ENCODE results near the gene TCN1.
"Not testable (repeated sequence)": the region's sequence is repeated elsewhere in the genome, so short reads cannot be mapped to it uniquely, and the experiment has no call there.

The TCN1 gene

DNA sequence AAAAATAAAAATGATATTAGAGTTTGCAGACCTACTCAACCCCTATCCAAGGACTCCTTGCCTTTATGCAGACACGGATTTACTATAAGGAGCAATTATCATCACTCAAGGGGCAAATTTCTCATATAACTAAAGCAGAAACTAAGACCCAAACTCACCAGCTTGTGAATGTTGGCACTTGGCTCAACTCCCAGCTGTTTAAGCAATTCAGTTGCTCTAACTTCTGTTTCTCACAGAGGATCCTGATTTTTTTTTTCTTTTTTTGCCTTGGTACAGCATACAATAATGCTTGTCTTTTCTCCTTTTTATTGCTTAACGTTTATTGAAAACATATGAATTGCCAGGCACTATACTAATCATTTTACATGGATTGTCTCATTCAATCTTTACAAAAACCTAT, 11.4 kb downstream of the TCN1 start:
- DNase-seq: no peak

DNA sequence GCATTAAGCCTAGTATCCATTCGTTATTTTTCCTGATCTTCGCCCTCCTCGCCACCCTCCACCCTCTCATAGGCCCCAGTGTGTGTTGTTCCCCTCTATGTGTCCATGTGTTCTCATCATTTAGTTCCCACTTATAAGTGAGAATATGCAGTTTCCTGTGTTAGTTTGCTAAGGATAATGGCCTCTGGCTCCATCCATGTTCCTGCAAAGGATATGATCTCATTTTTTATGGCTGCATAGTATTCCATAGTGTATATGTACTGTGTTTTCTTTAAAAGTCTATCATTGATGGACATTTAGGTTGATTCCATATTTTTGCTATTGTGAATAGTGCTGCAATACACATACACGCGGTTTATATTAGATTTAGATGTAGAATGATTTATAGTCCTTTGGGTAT, 14.9 kb downstream of the TCN1 start:
- DNase-seq: not testable (repeated sequence)

DNA sequence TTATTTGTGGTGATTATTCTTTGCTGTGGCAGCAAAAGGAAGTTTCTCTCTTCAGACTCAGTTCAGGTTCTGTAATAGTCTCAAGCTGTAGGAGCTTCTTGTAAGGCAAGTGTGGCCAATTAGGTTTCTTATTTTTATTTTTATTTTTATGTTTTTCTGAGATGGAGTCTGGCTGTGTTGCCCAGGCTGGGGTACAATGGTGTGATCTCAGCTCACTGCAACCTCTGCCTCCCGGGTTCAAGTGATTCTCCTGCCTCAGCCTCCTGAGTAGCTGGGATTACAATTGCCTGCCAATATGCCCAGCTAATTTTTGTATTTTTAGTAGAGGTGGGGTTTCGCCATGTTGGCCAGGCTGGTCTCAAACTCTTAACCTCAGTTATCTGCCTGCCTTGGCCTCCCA, 16.7 kb downstream of the TCN1 start:
- DNase-seq: not testable (repeated sequence)

DNA sequence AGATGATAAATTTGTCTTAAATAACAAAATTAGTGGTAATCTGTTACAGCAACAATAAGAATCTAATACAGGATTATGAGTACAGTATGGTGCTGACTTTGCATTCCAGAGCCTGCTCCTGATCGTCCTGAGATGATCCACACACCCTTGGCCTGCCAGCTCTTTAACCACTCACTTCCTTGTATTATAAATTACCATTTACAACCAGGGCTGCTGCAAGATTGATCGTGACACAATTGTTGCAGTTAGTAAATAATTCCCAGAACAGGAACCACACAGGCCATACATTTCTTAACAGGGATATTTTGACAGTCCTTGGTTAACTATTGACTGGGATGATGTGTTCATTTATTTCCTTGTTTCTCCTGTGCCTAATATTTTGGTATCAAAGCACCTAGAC, 17.2 kb downstream of the TCN1 start:
- DNase-seq: no peak

DNA sequence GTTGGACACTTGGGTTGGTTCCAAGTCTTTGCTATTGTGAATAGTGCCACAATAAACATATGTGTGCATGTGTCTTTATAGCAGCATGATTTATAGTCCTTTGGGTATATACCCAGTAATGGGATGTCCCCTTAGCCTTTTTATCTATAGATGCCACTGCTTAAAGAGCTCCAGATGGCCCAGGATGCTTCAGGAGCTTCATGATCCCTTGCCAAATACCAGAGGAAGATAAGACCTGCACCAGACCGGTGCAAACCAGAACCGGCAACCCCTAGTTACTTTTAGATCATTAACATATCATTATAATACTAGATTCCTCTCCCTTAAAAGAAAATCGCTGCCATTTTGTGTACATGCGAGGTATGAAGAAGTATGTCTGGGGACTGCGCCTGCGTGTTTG, 17.8 kb downstream of the TCN1 start:
- DNase-seq: not testable (repeated sequence)

DNA sequence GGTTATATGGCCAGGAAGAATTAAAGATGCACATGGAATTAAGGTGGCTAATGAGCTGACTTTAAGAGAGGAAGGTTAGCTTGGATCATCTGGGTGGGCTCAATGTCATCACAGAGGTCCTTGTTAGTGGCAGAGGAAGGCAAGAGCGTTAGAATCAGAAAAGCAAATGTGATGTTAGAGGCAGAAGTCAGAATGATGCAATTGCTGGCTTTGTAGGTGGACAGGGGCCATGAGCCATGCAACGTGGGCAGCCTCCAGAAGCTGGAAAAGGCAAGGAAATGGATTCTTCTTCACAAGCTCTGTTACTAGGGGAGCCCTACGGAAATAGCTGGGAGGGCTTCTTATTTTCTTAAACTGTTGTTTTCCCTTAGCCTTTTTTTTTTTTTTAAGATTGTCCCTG, 18.7 kb downstream of the TCN1 start:
- DNase-seq: no peak

DNA sequence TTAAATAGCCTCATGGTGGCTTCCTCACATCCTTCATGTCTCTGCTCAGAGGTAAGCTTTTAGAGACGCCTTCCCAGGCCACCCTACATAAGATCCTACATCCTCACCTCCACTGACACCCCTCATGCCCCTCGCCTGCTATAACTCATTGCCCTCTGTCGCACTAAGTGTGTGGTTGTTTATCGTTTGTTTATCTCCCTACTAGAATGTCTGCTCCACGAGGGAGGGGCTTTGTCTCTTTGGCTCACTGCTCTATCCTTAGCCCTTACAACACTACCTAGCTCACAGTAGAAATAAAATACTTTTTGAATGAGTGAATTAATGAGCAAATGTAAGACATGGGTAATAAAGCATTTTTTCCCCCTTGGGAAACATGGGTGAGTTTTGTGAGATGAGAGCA, 19.7 kb downstream of the TCN1 start:
- no peak for DNase-seq

DNA sequence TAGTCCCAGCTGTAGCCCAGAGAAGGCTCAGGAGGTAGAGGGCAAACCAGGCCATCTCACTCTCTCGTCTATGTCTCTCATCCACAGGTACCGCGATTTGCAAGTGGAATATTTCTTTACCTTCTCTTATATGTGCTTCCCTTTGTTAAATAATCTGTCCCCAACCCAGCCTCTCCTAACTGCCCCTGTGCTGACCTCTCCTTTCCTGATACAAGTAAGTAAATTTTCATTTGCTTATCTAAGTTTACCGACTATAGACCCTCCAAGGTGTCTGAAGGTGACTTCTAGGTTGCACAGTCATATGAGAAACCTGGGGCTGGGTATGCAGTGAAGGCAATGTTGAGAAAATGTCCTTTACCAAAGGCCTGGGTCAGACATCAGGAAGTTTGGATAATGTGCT, 20.9 kb downstream of the TCN1 start, which contains the start of gene CBLIF:
TSS of gene CBLIF (minus strand) at position 101 of the 400 bp plus-strand sequence. CDS start at position 55, 46 bp downstream.
- DNase-seq: no peak

DNA sequence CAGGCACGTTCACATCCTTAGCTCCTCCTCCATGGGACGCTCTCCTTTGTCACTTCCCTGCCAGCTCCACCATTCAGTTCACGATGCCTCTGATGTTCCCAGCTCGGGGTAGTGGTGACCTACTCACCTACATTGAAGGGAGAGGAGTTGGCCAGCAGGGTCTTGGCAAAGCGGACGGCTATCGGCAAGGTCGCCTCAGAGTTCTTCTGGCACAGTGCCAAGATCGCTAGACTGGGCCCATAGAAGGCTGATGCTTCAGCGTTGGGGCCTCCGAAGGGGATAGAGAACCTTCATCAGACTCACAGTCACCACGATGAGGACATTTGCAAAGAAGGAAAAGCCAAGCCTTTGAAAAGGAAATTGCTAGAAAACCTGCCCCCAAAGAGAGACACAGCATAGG, 24.0 kb downstream of the TCN1 start:
- DNase-seq: no peak

DNA sequence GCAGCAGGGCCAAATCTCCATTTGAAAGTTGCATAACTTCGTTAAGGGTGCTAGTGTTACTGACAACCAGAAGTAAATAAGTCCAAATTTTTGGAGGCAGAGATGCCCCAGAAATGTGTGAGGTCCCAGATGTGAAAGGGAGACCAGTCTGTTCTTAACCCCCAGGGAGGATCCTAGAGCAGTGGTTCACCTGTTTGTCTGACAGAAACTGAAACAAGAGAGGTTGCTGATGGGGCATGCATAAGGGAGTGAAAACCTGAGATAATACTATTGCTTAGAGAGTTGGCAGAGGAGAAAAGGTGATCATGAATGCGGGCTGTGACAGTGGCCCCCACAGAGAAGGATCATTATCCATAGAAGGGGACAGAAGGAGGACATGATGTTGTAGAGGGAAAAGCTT, 24.8 kb downstream of the TCN1 start:
- no peak for DNase-seq

DNA sequence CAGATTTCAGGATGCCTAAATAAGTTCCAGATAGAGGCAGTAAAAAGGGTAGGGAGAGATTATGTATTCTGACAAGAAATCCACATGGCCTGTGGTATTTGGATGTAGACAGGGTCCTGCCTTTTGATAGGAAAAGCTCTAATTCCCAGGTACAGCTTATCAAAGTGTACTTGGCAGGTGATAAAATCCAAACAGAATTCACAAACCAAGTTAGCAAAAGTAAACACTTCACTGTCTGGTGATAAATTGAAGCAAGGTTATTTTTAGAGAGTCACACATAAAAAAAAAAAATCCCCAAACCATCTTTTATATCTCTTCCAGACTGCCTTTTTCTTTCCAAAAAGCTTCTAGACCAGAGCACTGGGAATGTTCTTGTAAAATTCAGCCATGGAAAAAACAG, 26.7 kb downstream of the TCN1 start:
- no peak for DNase-seq

DNA sequence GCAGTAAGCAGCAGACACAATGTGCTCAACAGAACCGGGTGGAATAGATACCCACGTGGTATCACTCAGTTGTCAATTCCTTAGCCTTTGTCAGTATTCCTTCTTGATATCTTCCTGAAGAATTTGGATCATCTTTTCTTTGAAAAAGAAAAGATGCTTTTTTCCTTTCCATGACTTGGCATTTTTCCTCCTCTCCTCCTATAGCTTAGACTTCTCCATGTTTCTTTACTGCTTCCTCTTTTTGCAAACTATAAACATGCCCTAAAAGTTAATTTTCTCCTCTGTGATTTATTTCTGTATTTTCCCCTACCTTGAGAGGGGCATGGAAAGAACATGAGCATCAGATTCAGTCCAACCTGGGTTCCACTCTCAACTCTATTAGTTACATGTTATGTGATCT, 32.7 kb downstream of the TCN1 start:
- DNase-seq: no peak

DNA sequence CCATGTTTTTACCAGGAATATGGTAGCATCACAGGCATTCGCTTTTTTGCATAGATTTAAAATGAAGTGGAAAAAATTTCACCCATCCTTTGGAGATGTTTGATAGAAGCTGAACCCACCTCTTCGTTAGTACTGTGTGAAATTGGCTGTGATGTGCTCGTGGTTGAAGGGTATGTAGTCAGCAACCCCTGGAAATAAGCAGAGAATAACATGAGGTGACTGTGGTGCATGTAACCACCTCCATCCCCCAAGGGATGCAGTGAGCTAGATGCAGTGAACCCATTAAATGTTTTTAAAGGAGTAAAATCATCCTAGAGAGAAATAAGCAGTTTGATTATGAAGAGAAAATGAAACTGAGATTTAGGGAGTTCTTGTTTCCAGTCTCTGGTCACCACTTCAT, 36.9 kb downstream of the TCN1 start:
- no peak for DNase-seq

DNA sequence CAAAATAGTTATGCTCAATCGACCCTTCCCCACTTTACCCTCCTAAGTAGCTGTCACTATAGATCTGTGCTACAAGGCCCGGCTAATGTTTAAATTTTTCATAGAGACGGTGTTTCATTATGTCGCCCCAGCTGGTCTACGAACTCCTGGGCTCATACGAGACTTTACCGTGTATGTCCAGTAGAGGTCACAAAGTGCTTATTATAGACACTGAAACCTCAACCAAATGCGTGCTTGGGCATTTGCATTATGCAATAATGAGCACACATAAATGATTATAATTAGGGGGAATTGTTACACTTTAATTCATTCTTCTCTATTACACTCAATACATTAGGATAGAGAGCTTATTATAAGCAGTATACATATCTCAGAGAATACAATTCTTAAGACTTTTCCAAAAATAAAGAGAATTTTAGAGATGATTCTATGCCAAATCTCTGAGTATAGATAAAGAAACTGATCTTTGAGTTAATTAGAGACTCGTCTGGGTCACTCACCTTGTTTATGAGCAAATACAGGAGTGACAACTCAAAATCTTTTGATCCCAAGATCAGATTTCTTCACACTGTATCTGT, 43.2 kb downstream of the TCN1 start:
- peak; percentile 12 for DNase-seq

DNA sequence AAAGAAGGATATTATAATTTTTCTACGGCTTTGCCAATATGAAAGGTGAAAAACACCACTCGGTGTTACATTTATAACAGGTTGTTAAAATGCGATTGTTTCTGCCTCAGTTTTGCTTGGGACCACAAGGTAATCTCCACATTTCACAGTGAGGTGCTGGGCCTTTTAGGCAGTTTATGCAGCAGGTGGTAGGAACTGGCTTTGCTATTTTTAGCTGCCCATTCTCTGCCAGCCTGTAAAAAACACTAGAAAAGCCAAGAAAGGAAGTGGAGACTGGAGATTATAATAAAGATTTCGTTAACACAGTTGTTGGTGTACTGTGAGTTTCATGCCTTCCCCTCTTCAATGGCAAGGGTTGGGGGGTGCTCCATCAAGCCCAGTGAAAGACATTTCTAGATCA, 47.7 kb downstream of the TCN1 start:
- DNase-seq: no peak

DNA sequence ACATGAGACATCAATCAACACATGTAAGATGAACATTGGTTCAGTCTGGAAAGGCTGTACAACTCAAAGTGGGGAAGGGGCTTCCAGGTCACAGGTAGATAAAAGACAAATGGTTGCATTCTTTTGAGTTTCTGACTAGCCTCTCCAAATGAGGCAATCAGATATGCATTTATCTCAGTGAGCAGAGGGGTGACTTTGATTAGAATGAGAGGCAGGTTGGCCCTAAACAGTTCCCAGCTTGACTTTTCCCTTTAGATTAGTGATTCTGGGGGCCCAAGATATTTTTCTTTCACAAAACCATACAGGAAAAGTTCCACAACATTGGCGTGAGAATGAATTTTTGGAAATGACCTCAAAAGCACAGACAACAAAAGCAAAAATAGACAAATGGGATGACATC, 49.9 kb downstream of the TCN1 start:
- not testable (repeated sequence) for DNase-seq

DNA sequence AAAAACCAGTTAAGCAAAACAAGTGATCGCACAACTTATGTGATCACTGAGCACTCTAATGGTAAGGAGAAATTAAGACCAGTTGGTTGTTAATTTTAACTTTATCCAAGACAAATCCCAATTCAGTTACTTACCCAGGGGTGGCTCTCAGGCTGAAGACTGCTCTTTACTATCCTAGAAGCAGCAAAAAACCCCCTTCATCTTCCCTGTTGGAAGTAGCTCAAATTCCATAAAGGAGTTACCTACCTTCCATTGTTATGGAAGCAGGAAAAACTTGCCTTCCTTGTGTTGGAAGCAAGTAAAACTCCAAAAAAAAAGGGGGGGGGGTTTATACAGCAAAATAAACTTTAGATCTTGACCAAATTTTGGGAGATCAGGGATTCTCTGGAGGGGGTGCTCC, 50.5 kb downstream of the TCN1 start:
- no peak for DNase-seq

DNA sequence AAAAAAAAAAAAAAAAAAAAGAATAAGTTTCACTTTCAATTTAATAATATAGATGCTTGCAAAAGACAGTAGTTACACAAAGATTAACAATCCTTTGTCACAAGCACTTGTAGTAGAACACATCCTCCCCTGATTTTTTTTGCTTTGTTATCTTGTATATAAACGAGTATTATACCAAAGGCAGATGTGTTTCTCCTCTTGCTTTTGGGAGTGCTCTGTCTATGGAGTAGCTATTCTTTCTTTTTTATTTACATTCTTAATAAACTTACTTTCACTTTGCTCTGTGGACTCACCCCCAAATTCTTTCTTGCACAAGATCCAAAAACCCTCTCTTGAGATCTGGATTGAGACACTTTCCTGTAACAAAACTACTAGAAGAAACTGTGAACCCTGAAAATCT, 52.3 kb downstream of the TCN1 start:
- no peak for DNase-seq

DNA sequence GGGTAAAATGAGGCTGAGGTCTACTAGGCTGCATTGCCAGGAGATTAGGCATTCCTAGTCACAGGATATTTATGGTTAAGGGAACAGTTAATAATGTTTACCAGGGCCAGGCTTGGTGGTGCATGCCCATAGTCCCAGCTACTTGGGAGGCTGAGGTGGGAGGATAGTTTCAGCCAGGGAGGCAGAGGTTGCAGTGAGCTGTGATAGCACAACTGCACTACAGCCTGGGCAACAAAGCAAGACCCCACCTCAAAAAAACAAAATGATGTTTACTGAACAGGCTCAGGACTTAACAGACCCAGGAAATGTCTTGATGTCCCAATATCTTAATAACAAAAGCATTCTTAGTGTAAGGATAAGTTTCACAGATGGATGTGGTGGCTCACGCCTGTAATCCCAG, 52.9 kb downstream of the TCN1 start:
- no peak for DNase-seq

DNA sequence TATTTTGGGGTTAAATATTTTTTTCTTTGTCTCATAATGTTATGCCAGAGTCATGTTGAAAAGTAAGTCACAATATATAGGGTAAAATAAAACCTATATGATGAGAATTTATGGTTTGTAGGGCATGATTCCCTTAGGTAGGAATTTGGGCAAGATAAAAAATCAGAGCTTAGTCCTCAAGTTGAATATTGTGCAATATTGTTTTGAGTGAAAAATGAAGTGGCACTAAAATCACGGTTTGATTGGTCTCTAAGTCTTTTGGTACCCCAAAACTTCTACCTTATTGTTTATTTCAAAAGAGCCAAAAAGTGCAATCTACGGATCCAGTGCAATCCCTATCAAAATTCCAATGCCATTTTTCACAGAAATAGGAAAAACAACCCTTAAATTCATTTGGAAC, 54.1 kb downstream of the TCN1 start:
- DNase-seq: no peak

DNA sequence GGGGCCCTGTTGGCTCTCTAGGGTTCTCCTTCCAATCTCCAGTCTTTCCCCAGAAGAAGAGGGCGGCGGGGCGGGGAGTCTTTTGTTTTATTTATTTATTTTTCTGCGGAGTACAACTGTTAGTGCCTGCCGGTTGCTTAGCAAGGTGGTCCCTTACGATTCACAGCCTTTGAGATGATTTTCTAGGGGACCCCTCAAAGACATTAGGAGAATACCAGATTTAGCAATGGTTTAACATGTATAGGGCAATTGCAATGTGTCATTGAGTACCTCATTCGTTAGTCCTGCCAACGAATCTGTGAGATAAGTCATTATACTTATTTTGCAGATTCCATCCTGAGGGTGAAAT, 55.4 kb downstream of the TCN1 start:
- no peak for DNase-seq

DNA sequence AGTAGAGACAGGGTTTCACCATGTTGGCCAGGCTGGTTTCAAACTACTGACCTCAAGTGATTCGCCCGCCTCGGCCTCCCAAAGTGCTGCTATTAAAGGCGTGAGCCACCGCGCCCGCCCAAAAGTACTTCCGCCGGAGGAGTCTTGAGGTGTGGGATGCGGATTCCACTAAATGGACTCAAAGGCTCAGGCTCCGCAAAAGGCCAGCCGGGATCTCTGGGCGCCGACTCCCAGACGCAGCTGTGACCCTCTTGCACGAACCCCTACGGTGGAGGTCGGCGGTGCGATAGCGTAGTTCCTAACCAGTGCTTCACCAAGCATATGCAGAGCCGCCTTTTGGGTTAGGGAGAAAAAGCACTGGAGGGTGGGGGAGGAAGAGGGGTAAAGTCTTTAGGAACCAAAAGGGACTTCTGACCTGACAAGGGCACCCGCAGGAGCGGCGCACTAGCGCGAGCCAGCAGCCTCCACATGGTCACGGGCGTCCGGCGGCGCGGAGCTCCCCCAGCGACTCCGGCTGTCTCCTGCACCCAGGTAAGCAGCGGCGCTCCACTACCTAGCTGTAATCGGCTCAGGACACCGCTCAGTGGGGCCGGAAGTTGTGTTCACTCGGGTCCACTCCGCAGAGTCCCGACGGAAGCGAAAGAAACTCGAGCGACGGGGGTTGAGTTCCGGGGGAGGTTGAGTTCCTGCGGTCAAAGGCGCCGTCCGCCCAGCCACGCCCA, 55.9 kb downstream of the TCN1 start, which contains the start of gene MRPL16:
TSS of gene MRPL16 (minus strand) at position 590 of the 722 bp plus-strand sequence. CDS start at position 470, 120 bp downstream.
- DNase-seq: peak; percentile 75

DNA sequence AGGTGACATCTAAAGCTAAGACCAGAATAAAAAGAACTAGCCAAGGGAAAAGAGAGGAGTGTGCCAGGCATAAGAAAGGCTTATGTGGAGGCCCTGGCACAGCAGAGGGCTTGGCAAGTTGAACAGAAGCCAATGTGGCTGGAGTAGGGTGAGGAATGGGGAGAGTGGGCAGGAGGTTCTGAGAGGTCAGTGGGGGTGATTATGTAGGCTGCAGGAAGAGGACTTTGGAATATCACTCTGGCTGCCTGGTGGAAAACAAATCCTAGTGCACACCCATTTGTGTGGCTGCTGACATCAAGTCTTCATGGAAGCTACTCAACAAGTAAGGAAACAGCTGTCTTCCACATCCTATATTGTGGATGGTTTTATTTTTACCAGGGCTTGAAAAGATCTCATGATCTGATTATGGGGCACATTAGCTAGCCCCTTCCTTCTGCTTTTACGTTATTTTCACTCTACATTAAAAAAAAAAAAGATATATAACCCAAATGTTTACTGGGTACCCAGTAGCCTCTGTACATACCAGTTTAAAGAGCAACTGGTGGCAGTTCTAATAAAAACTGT, 59.2 kb downstream of the TCN1 start:
- DNase-seq: no peak

DNA sequence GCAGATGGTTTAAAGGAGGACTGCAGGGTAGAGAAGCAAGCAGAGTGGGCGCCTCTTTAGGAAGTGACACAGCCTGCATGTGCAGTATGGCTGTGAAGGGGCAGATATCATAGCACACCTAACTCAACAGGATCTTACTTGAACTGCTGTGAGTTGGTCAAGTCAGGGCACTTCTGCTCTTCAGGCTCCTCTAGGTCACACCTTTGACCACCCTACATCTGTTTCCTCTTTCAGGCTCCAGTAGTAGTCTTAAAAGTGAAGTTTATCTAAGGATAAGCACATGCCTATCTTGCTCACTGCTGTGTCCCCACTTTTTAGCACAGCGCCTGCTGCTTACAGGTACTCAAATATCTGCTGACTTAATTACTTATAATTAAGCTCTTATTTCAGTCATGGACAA, 62.2 kb downstream of the TCN1 start:
- DNase-seq: no peak

Measured in NCI-H2107 (cell line).